Body of pancreas (tissue), 4 donors: ENCODE measurements around the gene PRKD1.

Source experiments
- POLR2A ChIP-seq, 3 donors: fragments of 450-650 bp; IDR thresholded peaks; one replicate each; pipeline ENCODE4 v1.6.1; 2016; ENCODE audit warnings: antibody characterized with exemption in 3 of 3, mild to moderate bottlenecking in 2 of 3
- TF ChIP-seq, protein P1 (sequence below), 7 experiments: fragments of 450-650 bp in 4 of 7; fragments of 200-600 bp in 3 of 7; sonication (generic) in 3 of 7; IDR thresholded peaks; one replicate each; pipeline ENCODE4 v1.5.1; 2016 to 2019; ENCODE audit warnings: antibody characterized with exemption in 7 of 7

DNA sequence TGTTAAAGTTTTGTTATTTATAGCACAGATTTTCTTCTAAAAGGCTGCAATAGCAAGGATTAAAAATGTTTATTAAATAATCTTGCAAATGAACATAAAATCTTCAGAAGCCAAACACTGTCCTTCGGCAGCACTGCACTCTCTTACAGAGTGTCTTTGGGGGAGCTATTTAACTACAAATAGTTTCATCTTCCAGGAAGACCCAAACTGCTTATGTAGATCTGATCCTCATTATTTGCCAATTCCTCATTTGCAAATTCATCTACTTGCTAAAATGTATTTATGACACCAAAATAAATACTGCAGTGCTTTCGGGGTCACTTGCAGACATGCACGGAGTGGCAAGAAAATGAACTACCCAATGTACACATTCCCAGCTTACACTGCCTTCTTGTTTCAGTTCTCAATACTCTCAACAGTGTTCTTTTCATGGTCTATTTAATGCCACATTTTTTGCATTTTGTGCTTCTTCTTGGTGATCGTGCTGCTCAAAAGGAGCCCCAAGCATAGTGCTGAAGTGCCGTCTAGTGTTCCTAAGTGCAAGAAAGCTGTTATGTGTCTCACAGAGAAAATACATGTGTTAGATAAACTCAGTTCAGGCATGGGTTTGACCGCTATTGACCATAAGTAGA, 128.1 kb downstream of the PRKD1 start:
- TF ChIP-seq, protein P1, sequence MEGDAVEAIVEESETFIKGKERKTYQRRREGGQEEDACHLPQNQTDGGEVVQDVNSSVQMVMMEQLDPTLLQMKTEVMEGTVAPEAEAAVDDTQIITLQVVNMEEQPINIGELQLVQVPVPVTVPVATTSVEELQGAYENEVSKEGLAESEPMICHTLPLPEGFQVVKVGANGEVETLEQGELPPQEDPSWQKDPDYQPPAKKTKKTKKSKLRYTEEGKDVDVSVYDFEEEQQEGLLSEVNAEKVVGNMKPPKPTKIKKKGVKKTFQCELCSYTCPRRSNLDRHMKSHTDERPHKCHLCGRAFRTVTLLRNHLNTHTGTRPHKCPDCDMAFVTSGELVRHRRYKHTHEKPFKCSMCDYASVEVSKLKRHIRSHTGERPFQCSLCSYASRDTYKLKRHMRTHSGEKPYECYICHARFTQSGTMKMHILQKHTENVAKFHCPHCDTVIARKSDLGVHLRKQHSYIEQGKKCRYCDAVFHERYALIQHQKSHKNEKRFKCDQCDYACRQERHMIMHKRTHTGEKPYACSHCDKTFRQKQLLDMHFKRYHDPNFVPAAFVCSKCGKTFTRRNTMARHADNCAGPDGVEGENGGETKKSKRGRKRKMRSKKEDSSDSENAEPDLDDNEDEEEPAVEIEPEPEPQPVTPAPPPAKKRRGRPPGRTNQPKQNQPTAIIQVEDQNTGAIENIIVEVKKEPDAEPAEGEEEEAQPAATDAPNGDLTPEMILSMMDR (IDR thresholded peaks at IDR 0.05), result no peak
- TF ChIP-seq POLR2A (IDR thresholded peaks at IDR 0.05), result no peak
